Esophagus muscularis mucosa (tissue), 3 donors: Measurements from ENCODE around the gene RNASET2.

ENCODE experiments used
- EP300 ChIP-seq: sonication (generic); formaldehyde crosslinking; IDR thresholded peaks from one replicate; pipeline ENCODE4 v1.6.1; 2017; ENCODE audit warnings: antibody characterized with exemption
- TF ChIP-seq, protein P1 (sequence below), 3 experiments: fragments of 200-600 bp in 2 of 3; fragments of 450-650 bp in 1 of 3; sonication (generic) in 2 of 3; IDR thresholded peaks; one replicate each; pipeline ENCODE4 v1.5.1; 2017 to 2019; ENCODE audit warnings: antibody characterized with exemption in 3 of 3, mild to moderate bottlenecking in 2 of 3, moderate library complexity in 1 of 3

DNA sequence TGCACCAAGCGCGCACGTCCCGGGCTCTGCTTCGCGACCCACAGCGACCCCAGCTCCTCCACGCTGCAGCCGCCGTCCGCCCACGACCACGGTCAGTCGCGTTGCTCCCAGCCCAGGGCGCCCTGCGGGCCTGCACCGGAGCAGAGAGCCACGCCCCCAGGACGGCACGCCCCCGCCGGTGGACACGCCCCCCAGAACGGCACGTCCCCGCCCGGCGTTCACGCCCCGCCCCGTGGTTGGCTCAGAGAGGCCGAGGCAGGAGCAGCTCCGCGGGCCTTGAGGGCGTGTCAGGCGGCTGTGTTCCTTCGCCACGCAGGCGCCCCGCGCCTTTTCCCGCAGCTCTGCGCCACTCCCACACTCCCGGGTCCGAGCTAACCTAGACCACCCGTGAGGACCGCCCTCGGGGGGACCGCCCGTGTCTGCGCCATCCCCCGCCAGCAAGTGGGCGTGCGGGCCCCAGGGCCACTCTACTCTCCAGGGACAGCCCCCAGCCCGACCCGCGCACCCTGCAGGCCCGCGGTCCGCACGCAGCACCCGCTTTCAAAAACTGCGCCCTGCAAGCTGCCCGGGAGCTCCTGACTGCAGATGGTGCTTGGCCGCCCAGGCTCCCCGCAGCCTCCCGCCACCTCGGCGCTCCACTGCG, at the start of gene RNASET2:
- no peak for TF ChIP-seq EP300
- TF ChIP-seq, protein P1, sequence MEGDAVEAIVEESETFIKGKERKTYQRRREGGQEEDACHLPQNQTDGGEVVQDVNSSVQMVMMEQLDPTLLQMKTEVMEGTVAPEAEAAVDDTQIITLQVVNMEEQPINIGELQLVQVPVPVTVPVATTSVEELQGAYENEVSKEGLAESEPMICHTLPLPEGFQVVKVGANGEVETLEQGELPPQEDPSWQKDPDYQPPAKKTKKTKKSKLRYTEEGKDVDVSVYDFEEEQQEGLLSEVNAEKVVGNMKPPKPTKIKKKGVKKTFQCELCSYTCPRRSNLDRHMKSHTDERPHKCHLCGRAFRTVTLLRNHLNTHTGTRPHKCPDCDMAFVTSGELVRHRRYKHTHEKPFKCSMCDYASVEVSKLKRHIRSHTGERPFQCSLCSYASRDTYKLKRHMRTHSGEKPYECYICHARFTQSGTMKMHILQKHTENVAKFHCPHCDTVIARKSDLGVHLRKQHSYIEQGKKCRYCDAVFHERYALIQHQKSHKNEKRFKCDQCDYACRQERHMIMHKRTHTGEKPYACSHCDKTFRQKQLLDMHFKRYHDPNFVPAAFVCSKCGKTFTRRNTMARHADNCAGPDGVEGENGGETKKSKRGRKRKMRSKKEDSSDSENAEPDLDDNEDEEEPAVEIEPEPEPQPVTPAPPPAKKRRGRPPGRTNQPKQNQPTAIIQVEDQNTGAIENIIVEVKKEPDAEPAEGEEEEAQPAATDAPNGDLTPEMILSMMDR (IDR thresholded peaks at IDR 0.05) = no peak
